ENCODE measurements around the gene LTBP3.

Gene LTBP3

DNA sequence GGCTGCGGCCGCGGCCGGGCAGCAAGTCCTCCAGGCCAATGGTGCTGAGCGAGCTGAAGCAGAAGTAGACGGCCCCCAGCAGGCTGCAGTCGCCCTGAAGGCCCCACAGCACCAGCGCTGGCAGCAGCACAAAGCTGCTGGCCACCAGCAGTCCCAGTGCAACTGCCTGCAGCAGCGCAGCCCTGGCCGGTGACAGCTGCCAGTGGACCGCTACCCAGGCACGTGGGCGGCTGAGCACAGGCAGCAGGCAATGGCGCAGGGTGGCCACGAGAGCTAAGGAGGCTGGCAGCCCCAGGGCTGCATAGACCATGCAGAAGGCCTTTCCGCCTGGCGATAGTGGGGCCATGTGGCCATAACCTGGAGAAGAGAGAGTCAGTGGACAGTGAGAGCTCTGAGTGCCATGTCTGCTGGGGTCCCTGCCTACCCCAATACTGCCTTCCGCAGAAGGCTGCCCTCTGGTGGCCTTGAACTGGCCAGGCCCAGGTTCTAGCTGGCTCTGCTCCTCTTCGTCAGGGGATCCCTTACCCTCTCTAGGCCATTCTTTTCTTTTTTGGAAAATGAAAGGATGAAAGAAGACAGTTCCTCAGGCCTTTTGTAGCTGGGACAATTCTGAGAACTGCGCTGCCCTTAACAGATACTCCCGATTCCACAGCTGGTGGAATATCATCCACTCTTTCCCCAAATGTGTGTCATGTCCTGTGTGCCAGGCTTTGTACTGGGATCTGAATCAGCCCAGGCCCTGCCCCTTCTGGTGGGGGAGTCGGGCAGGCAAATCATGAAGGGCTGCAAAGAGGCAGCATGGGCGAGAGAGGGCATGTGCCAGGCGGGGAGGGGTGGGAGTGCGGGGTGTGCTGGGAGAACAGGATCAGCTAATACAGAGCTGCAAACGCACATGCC lies 35.6 kb upstream of the LTBP3 start:
- Histone ChIP-seq H3K27ac (ENCODE audit: low read depth in 2 of 2, low read length in 2 of 2) (no peak overlapping the region), H3K9ac (ENCODE audit: low read depth in 1 of 2, low read length in 2 of 2) (no peak overlapping the region), H3K27me3 (ENCODE audit: control insufficient read depth in 2 of 2, insufficient read depth in 2 of 2, low read length in 2 of 2) (no peaks in the 10 kb centered on the region), H3K4me3 (ENCODE audit: low read length in 2 of 2) (no peak overlapping the region), H3K9me3 (ENCODE audit: control insufficient read depth in 2 of 2, low read length in 2 of 2) (no peaks in the 10 kb centered on the region), H3K4me1 (ENCODE audit: control insufficient read depth in 2 of 2, insufficient read depth in 2 of 2, low read length in 2 of 2) (peaks cover 13% of the 10 kb centered on the region in 2 donors), H3K36me3 (ENCODE audit: control insufficient read depth in 2 of 2, insufficient read depth in 2 of 2, low read length in 2 of 2) (peaks cover 18 to 29% of the 10 kb centered on the region in 2 donors)

DNA sequence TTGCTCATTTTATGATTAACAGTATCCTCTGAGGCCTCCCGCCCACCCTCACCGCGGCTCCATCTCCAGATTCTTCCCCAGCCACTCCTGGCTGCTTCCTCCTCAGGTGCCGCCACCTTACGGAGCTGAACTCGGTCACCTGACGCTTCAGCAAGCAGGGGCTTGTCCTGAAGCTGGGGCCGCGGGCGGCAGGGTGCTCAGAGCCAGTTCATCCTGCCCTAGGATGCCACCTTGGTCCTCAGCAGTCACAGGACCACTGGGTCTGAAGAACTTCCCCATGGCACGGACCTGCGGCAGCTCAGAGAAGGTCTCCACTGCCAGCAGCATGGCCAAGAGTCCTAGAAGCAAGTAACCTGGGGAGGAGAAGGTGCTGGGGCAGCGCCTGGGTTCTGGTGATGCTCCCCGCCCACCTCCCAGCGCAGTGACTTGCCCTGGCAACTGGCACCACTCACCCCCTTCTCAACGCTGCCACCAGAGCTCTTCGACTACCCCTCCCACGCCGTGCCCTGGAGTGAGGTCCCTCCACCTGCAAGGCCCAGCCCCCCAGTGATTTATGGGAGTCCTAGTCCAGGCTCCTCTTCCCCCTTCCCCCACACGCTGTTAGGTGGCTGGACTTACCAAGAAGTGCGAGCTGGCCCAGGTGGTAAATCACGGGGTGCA lies 34.8 kb upstream of the LTBP3 start:
- H3K27ac ChIP-seq (ENCODE audit: low read depth in 2 of 2, low read length in 2 of 2), result peak overlapping the region in 1 of 2 donors; percentile 28
- peaks cover 11 to 21% of the 10 kb centered on the region in 2 donors for H3K36me3 ChIP-seq (ENCODE audit: control insufficient read depth in 2 of 2, insufficient read depth in 2 of 2, low read length in 2 of 2)
- H3K4me1 ChIP-seq (ENCODE audit: control insufficient read depth in 2 of 2, insufficient read depth in 2 of 2, low read length in 2 of 2), result peaks cover 19 to 21% of the 10 kb centered on the region in 2 donors
- H3K27me3 ChIP-seq (ENCODE audit: control insufficient read depth in 2 of 2, insufficient read depth in 2 of 2, low read length in 2 of 2), result no peaks in the 10 kb centered on the region
- H3K9ac ChIP-seq (ENCODE audit: low read depth in 1 of 2, low read length in 2 of 2), result peak overlapping the region in 1 of 2 donors; percentile 43
- H3K9me3 ChIP-seq (ENCODE audit: control insufficient read depth in 2 of 2, low read length in 2 of 2), result no peaks in the 10 kb centered on the region
- H3K4me3 ChIP-seq (ENCODE audit: low read length in 2 of 2), result no peak overlapping the region

DNA sequence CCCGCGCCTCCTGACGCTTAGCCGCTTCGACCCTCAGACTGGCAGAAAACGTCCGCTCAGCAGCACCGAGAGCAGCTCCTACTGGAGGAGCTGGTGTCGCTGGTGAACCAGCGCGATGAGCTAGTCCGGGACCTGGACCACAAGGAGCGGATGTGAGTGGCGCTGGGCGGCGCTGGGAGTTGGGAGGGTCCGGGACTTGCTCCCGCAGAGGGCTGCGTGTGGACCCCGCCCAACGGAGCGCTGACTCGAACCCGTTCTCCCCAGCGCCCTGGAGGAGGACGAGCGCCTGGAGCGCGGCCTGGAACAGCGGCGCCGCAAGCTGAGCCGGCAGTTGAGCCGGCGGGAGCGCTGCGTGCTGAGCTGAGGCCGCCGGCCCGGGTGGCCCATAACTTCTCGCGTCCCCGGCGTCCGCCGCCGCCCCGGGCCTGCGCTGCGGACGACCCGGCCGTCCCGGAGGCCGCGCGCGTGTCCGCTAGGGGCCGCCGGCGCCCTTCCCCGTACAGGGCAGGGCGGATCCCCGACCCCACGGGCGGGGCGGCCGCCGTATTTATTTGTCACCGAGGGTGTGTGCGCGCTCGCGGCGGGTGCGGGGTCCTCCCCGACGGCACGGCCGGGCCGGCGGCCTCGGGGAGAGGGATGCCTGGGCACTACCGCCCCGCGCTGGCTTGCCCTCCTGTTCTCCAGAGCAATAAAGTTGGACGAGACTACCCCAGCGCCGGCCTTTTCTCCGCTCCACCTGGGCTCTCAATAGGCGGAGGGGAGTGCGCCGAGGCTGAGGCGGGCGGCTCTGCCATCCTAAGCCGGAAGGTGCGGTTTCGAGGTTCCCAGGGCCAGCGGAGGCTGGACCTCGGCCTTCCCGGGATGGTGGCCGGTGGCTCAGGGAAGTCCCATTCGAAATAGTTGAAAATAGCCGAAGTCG lies 34.0 kb upstream of the LTBP3 start:
- peaks cover 4 to 14% of the 10 kb centered on the region in 2 donors for H3K36me3 ChIP-seq (ENCODE audit: control insufficient read depth in 2 of 2, insufficient read depth in 2 of 2, low read length in 2 of 2)
- H3K27ac ChIP-seq (ENCODE audit: low read depth in 2 of 2, low read length in 2 of 2), result peak overlapping the region; percentile 44 to 48
- H3K4me1 ChIP-seq (ENCODE audit: control insufficient read depth in 2 of 2, insufficient read depth in 2 of 2, low read length in 2 of 2), result peaks cover 25% of the 10 kb centered on the region in 2 donors
- no peaks in the 10 kb centered on the region for H3K9me3 ChIP-seq (ENCODE audit: control insufficient read depth in 2 of 2, low read length in 2 of 2)
- no peaks in the 10 kb centered on the region for H3K27me3 ChIP-seq (ENCODE audit: control insufficient read depth in 2 of 2, insufficient read depth in 2 of 2, low read length in 2 of 2)
- no peak overlapping the region for H3K4me3 ChIP-seq (ENCODE audit: low read length in 2 of 2)
- H3K9ac ChIP-seq (ENCODE audit: low read depth in 1 of 2, low read length in 2 of 2), result peak overlapping the region in 1 of 2 donors; percentile 43

DNA sequence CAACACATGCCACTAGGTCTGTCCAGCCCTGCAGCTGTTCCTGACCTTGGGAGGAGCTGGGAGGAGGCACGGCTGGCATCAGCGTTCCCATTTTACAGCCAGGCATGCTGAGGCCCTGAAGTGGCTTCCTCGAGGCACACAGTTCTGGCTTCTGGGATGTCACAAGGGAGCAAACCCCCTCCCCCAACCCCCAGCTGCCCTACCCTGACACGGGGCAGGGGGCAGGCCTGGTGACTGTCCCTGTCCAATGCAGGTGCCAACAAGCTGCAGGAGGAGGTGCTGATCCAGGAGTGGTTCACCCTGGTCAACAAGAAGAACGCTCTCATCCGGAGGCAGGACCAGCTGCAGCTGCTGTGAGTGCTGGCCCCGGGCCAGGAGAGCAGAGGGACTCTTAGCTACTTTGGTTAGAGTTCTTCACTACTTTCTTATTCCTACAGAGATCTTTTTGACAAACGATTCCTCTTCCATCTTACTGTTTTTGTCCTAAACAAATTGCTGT lies 32.1 kb upstream of the LTBP3 start:
- Histone ChIP-seq H3K4me1 (ENCODE audit: control insufficient read depth in 2 of 2, insufficient read depth in 2 of 2, low read length in 2 of 2) (peaks cover 19 to 25% of the 10 kb centered on the region in 2 donors), H3K9ac (ENCODE audit: low read depth in 1 of 2, low read length in 2 of 2) (no peak overlapping the region), H3K9me3 (ENCODE audit: control insufficient read depth in 2 of 2, low read length in 2 of 2) (no peaks in the 10 kb centered on the region), H3K27me3 (ENCODE audit: control insufficient read depth in 2 of 2, insufficient read depth in 2 of 2, low read length in 2 of 2) (no peaks in the 10 kb centered on the region), H3K4me3 (ENCODE audit: low read length in 2 of 2) (no peak overlapping the region), H3K36me3 (ENCODE audit: control insufficient read depth in 2 of 2, insufficient read depth in 2 of 2, low read length in 2 of 2) (peaks cover 12 to 21% of the 10 kb centered on the region in 2 donors), H3K27ac (ENCODE audit: low read depth in 2 of 2, low read length in 2 of 2) (no peak overlapping the region)

DNA sequence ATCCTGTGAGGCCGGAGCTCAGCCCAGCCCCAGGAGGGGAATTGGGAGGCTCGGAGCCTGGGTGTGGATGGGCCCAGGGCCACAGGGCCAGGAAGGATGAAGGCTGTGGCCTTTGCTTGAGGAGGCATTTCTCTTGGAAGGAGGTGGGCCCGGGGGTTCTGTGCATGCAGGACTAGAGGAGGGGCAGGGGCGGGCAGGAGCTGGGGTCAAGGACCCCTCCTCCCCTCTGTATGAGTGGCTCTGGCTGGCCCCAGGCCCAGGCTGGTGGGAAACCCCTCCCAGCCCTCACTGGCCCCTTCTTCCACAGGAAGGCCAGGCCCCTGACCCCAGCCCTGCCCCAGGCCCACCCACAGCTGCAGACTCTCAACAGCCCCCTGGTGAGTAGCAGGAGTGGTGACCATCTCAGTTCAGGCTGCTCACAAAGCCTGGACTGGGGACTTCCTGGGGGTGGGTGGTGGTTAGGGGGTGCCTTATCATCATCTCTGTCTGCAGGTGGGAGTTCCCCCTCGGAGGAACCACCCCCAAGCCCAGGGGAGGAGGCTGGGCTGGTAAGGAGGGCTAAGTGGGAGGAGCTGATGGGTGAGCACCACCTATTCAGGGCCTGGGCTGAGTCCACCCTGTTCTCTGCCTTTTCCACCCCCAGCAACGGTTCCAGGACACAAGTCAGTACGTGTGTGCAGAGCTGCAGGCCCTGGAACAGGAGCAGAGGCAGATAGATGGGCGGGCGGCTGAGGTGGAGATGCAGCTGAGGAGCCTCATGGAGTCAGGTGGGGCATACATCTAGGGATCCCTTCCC lies 31.5 kb upstream of the LTBP3 start:
- Histone ChIP-seq H3K4me1 (ENCODE audit: control insufficient read depth in 2 of 2, insufficient read depth in 2 of 2, low read length in 2 of 2) (peaks cover 17 to 25% of the 10 kb centered on the region in 2 donors), H3K4me3 (ENCODE audit: low read length in 2 of 2) (no peak overlapping the region), H3K27me3 (ENCODE audit: control insufficient read depth in 2 of 2, insufficient read depth in 2 of 2, low read length in 2 of 2) (no peaks in the 10 kb centered on the region), H3K36me3 (ENCODE audit: control insufficient read depth in 2 of 2, insufficient read depth in 2 of 2, low read length in 2 of 2) (peaks cover 12 to 21% of the 10 kb centered on the region in 2 donors), H3K9me3 (ENCODE audit: control insufficient read depth in 2 of 2, low read length in 2 of 2) (no peaks in the 10 kb centered on the region), H3K9ac (ENCODE audit: low read depth in 1 of 2, low read length in 2 of 2) (no peak overlapping the region), H3K27ac (ENCODE audit: low read depth in 2 of 2, low read length in 2 of 2) (no peak overlapping the region)

DNA sequence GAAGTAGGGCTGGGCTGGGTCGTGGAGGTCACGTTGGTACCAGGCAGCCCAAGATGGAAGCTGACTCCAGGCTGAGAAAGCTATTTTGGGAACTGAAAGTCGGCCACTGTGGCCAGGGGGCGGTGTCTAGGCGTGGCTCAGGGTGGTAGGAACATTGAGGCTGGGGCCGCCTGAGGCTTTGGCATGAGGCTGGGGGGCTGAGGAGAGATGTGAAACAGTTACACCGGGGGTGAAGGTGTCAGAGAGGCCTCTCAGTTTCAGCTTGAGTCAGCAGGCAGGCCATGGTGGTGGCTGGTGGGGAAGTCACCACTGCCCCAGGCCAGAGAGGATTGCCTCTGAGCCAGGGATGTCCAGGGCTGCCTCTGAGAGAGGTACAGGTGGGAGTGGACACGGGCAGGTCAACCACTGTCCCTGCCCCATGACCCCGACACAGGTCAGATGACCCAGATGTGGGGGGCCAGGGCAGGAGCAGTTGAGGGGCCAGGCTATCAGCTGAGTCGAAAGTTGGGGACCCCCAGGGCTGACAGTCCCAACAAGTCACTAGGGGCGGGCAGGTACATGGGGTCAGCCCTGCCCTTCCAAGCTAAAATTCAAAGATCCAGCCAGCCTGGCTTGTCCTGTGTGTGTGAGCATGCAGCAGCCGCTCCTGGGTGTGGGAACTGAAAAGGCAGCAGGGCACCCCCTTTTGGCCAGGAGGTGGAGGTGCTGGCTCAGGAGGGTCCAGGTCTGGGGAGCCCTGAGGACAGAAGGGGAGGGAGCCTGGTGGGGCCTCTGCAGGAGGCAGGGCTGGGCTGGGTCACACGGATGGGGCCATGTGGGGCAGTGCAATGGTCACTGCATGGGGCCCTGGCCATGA lies 30.3 kb upstream of the LTBP3 start:
- peak overlapping the region; percentile 51 to 85 for H3K27ac ChIP-seq (ENCODE audit: low read depth in 2 of 2, low read length in 2 of 2)
- no peak overlapping the region for H3K9ac ChIP-seq (ENCODE audit: low read depth in 1 of 2, low read length in 2 of 2)
- no peaks in the 10 kb centered on the region for H3K27me3 ChIP-seq (ENCODE audit: control insufficient read depth in 2 of 2, insufficient read depth in 2 of 2, low read length in 2 of 2)
- H3K36me3 ChIP-seq (ENCODE audit: control insufficient read depth in 2 of 2, insufficient read depth in 2 of 2, low read length in 2 of 2), result peaks cover 16 to 18% of the 10 kb centered on the region in 2 donors
- no peak overlapping the region for H3K4me3 ChIP-seq (ENCODE audit: low read length in 2 of 2)
- H3K9me3 ChIP-seq (ENCODE audit: control insufficient read depth in 2 of 2, low read length in 2 of 2), result no peaks in the 10 kb centered on the region
- H3K4me1 ChIP-seq (ENCODE audit: control insufficient read depth in 2 of 2, insufficient read depth in 2 of 2, low read length in 2 of 2), result peaks cover 17 to 25% of the 10 kb centered on the region in 2 donors

DNA sequence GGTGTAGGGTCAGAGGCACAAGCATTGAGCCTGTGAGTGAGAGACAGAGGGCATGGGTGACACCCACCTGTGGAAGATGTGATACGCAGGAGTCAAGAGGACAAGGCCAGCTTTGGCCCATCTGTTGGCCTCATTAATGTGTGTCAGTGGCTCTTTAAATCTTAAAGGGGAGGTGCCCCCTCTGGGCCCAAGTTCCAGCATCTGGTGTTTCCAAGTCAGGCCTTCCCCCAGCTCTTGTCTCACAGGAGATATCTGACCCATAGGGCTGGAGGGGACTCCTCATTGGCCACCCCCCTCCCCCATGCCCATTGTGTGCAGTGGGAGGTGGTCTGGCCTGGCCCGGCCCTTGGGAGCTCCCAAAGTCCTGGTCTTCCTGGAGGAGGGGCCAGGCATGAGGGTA lies 28.5 kb upstream of the LTBP3 start:
- peak overlapping the region; percentile 2 to 38 for H3K27ac ChIP-seq (ENCODE audit: low read depth in 2 of 2, low read length in 2 of 2)
- H3K36me3 ChIP-seq (ENCODE audit: control insufficient read depth in 2 of 2, insufficient read depth in 2 of 2, low read length in 2 of 2), result peaks cover 17 to 18% of the 10 kb centered on the region in 2 donors
- H3K9ac ChIP-seq (ENCODE audit: low read depth in 1 of 2, low read length in 2 of 2), result no peak overlapping the region
- H3K4me3 ChIP-seq (ENCODE audit: low read length in 2 of 2), result no peak overlapping the region
- H3K4me1 ChIP-seq (ENCODE audit: control insufficient read depth in 2 of 2, insufficient read depth in 2 of 2, low read length in 2 of 2), result peaks cover 13 to 15% of the 10 kb centered on the region in 2 donors
- H3K27me3 ChIP-seq (ENCODE audit: control insufficient read depth in 2 of 2, insufficient read depth in 2 of 2, low read length in 2 of 2), result no peaks in the 10 kb centered on the region
- no peaks in the 10 kb centered on the region for H3K9me3 ChIP-seq (ENCODE audit: control insufficient read depth in 2 of 2, low read length in 2 of 2)

DNA sequence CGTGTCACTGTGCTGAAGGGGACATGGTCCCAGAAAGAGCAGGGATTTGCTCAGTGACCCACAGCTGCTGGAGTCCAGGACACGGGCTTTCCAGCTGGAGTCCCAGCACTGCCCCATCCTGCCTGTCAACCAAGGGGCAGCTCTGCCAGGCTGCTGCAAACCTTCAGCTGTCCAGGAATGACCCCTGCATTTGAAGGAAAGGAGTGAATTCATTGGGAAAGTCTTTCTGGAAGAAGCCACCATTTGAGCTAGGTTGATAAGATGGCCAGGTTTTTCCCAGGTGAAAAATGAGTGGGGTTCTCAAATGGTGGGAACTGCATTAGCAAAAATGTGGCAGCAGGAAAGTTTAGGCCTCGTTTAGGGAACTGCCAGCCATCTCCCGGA lies 28.1 kb upstream of the LTBP3 start:
- peak overlapping the region in 1 of 2 donors; percentile 38 for H3K27ac ChIP-seq (ENCODE audit: low read depth in 2 of 2, low read length in 2 of 2)

More for the DNA sequence above, 28.1 kb upstream of the LTBP3 start:
- Histone ChIP-seq H3K9ac (ENCODE audit: low read depth in 1 of 2, low read length in 2 of 2) (no peak overlapping the region), H3K36me3 (ENCODE audit: control insufficient read depth in 2 of 2, insufficient read depth in 2 of 2, low read length in 2 of 2) (peaks cover 18 to 20% of the 10 kb centered on the region in 2 donors), H3K4me3 (ENCODE audit: low read length in 2 of 2) (no peak overlapping the region), H3K9me3 (ENCODE audit: control insufficient read depth in 2 of 2, low read length in 2 of 2) (no peaks in the 10 kb centered on the region), H3K27me3 (ENCODE audit: control insufficient read depth in 2 of 2, insufficient read depth in 2 of 2, low read length in 2 of 2) (no peaks in the 10 kb centered on the region), H3K4me1 (ENCODE audit: control insufficient read depth in 2 of 2, insufficient read depth in 2 of 2, low read length in 2 of 2) (peaks cover 13% of the 10 kb centered on the region in 2 donors)

All from mucosa of rectum (tissue), 2 donors.